RPMI7951 (cell line): ENCODE measurements around the gene PLEKHH3. TPM values are rescaled to one million over a fixed set of nuclear protein-coding genes. Genes with fewer than 3 reads are reported as not detected.

Source experiments
- DNase-seq: peaks from one replicate; pipeline ENCODE4 v3.0.0-alpha.2; 2012; ENCODE audit warnings: low read depth
- total RNA-seq: library from RNA; depleted of rRNA; stranded (reverse); fragments of >200 nt; shearing (Covaris generic); gene quantifications from 2 replicates; pipeline ENCODE4 v1.2.3, GENCODE V29; 2014

Gene PLEKHH3
- total RNA-seq, 1 experiment from 2014 or later, result 12.5 TPM

GRCh38 chr17:42687707-42688320, 11.0 kb upstream of the PLEKHH3 start:
- no peak for DNase-seq

- no peak for DNase-seq
Observed at GRCh38 chr17:42686520-42687128, 9.8 kb upstream of the PLEKHH3 start.

GRCh38 chr17:42685831-42686230, 9.0 kb upstream of the PLEKHH3 start:
- DNase-seq, result no peak

GRCh38 chr17:42684929-42685556, 8.2 kb upstream of the PLEKHH3 start:
- DNase-seq, result no peak

GRCh38 chr17:42683407-42684034, 6.7 kb upstream of the PLEKHH3 start:
- no peak for DNase-seq

GRCh38 chr17:42682722-42683403, 6.1 kb upstream of the PLEKHH3 start:
- DNase-seq, result peak; percentile 65

GRCh38 chr17:42681976-42682721, 5.4 kb upstream of the PLEKHH3 start, which contains the start of gene CNTNAP1:
CNTNAP1 (plus strand) TSS chr17:42682531; CDS start chr17:42682830, 299 bp downstream.
- peak; percentile 74 for DNase-seq

- DNase-seq, result no peak
Observed at GRCh38 chr17:42680331-42680808, 3.6 kb upstream of the PLEKHH3 start.

- peak; percentile 79 for DNase-seq
Observed at GRCh38 chr17:42679492-42680330, 2.9 kb upstream of the PLEKHH3 start.

- peak; percentile 53 for DNase-seq
Observed at GRCh38 chr17:42678951-42679491, 2.2 kb upstream of the PLEKHH3 start.

GRCh38 chr17:42677921-42678781, 1.4 kb upstream of the PLEKHH3 start:
- DNase-seq, result peak; percentile 92

- peak; percentile 98 for DNase-seq
Observed at GRCh38 chr17:42677012-42677857, 441 bp upstream of the PLEKHH3 start.

- peak; percentile 50 for DNase-seq
Observed at GRCh38 chr17:42675965-42676423, 800 bp downstream of the PLEKHH3 start.

- no peak for DNase-seq
Observed at GRCh38 chr17:42675348-42675964, 1.3 kb downstream of the PLEKHH3 start.

- no peak for DNase-seq
Observed at GRCh38 chr17:42674755-42675347, 1.9 kb downstream of the PLEKHH3 start.

- DNase-seq, result peak; percentile 66
Observed at GRCh38 chr17:42673885-42674754, 2.7 kb downstream of the PLEKHH3 start.
